ENCODE results near the gene ATP8A1.

GRCh38 chr4:42706086-42706485 lies 49.2 kb upstream of the ATP8A1 start:
- no peak for TF ChIP-seq CTCF (conservative IDR thresholded peaks at IDR 0.05; ENCODE audit: low read length)
- TF ChIP-seq EZH2phosphoT487 (IDR thresholded peaks at IDR 0.05; ENCODE audit: borderline replicate concordance, low read depth, low read length): no peak
